ENCODE results near the gene IRGC.

DNA sequence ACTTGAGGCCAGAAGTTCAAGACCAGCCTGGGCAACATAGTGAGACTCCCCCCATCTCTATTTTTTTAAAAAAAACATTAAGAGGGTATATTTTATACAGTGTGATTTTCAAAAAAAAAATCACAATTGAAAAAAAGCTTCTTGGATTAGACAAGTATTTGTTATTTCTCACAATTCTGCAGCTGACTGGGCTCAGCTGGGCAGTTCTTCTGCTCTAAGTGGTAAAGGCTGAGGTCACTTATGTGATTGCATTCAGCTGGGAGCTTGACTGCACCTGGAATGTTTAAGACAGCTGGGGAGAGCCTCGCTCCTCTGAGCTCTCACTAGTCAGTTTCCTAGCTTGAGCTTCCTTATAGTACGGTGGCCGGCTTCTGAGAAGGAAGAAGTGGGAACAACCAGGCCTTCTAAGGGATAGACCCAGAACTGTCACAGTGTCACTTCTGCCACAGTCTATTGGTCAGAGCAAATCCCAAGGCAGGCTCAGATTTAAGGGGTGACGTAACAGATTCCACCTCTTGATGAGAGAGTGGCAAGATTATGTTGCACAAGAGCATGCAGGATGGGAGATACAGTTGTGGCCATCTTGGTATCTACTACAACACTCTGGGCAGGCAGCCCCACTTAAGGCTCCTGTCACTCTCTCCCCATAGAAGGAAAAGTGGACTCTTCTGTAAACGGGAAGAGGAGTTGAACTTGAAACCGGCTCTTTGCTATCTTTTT is 19.7 kb upstream of the IRGC start:
- TF ChIP-seq, protein P1, sequence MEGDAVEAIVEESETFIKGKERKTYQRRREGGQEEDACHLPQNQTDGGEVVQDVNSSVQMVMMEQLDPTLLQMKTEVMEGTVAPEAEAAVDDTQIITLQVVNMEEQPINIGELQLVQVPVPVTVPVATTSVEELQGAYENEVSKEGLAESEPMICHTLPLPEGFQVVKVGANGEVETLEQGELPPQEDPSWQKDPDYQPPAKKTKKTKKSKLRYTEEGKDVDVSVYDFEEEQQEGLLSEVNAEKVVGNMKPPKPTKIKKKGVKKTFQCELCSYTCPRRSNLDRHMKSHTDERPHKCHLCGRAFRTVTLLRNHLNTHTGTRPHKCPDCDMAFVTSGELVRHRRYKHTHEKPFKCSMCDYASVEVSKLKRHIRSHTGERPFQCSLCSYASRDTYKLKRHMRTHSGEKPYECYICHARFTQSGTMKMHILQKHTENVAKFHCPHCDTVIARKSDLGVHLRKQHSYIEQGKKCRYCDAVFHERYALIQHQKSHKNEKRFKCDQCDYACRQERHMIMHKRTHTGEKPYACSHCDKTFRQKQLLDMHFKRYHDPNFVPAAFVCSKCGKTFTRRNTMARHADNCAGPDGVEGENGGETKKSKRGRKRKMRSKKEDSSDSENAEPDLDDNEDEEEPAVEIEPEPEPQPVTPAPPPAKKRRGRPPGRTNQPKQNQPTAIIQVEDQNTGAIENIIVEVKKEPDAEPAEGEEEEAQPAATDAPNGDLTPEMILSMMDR (IDR thresholded peaks at IDR 0.05) = no peak
- TF ChIP-seq POLR2A (IDR thresholded peaks at IDR 0.05) = no peak
